Muscle layer of colon (tissue), 2 donors: Measurements from ENCODE around the gene ARHGEF37.

Experiments
- H3K27ac ChIP-seq: one replicate; pipeline ENCODE4 v1.7.0; 2013; ENCODE audit warnings: low read depth, mild to moderate bottlenecking, low read length, moderate library complexity
- H3K27me3 ChIP-seq, 2 donors: one replicate each; pipeline ENCODE4 v1.7.0; 2013; ENCODE audit warnings: low read length in 2 of 2, mild to moderate bottlenecking in 2 of 2; ENCODE audit not compliant: insufficient read depth in 2 of 2, control insufficient read depth in 1 of 2
- H3K36me3 ChIP-seq: one replicate; pipeline ENCODE4 v1.7.0; 2013; ENCODE audit warnings: mild to moderate bottlenecking, low read length; ENCODE audit not compliant: insufficient read depth
- H3K4me1 ChIP-seq: one replicate; pipeline ENCODE4 v1.7.0; 2013; ENCODE audit warnings: mild to moderate bottlenecking, low read length; ENCODE audit not compliant: insufficient read depth
- H3K4me3 ChIP-seq, 2 donors: one replicate each; pipeline ENCODE4 v1.7.0; 2013; ENCODE audit warnings: low read length in 2 of 2, low read depth in 1 of 2, mild to moderate bottlenecking in 1 of 2, moderate library complexity in 1 of 2
- H3K9ac ChIP-seq: one replicate; pipeline ENCODE4 v1.7.0; 2013; ENCODE audit warnings: low read length
- H3K9me3 ChIP-seq: one replicate; pipeline ENCODE4 v1.7.0; 2013; ENCODE audit warnings: mild to moderate bottlenecking, low read length
- donor health status: abdominal sarcoma.
- donor health status: Adenocarcinoma of cecum.

The ARHGEF37 gene

GRCh38 chr5:149654231-149654630, 72.9 kb downstream of the ARHGEF37 start:
- H3K9me3 ChIP-seq = no peaks in the 10 kb centered on the region
- no peak overlapping the region for H3K4me3 ChIP-seq
- no peaks in the 10 kb centered on the region for H3K27me3 ChIP-seq
- no peaks in the 10 kb centered on the region for H3K36me3 ChIP-seq
- H3K27ac ChIP-seq = no peak overlapping the region
- H3K9ac ChIP-seq = no peak overlapping the region
- H3K4me1 ChIP-seq = no peaks in the 10 kb centered on the region

- H3K27me3 ChIP-seq = no peaks in the 10 kb centered on the region
- H3K4me3 ChIP-seq = no peak overlapping the region
- H3K27ac ChIP-seq = no peak overlapping the region
- no peaks in the 10 kb centered on the region for H3K36me3 ChIP-seq
- H3K9me3 ChIP-seq = no peaks in the 10 kb centered on the region
- no peaks in the 10 kb centered on the region for H3K4me1 ChIP-seq
- no peak overlapping the region for H3K9ac ChIP-seq
Observed at GRCh38 chr5:149654883-149655505, 73.7 kb downstream of the ARHGEF37 start.

DNA sequence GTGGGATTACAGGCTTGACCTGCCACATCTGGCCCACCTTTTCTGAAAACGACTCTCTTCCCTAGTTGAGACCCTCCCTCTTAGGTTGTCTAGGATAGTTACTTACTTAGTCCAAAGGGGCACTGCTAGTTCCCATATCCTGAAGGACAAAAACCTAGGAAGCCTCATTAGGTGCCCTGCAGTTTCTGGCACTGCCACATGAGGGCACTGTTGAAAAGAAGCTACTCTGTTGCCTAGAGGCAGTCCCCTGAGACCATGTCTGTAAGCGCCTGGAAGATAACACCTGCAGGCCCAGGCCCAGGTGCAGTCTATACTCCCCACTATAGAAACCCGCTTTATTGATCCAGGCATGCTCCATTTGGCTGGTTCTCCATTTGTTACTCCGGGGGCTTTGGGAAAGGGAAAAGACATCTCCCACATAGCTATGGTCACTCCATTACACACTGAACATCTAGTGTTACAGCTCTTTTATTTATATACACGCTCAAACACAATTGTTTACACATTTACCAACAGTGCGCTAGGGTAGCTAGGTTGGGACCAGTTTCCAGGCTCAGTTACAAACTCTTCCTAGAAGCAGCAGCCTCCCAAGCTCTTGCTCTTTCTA, 75.4 kb downstream of the ARHGEF37 start:
- Histone ChIP-seq H3K27ac (no peak overlapping the region), H3K9me3 (no peaks in the 10 kb centered on the region), H3K27me3 (no peaks in the 10 kb centered on the region), H3K9ac (no peak overlapping the region), H3K4me3 (no peak overlapping the region), H3K36me3 (no peaks in the 10 kb centered on the region), H3K4me1 (no peaks in the 10 kb centered on the region)

GRCh38 chr5:149657324-149657723, 76.0 kb downstream of the ARHGEF37 start:
- Histone ChIP-seq H3K9me3 (no peaks in the 10 kb centered on the region), H3K36me3 (no peaks in the 10 kb centered on the region), H3K9ac (no peak overlapping the region), H3K27ac (no peak overlapping the region), H3K4me3 (no peak overlapping the region), H3K27me3 (no peaks in the 10 kb centered on the region), H3K4me1 (no peaks in the 10 kb centered on the region)

- Histone ChIP-seq H3K4me3 (no peak overlapping the region), H3K4me1 (no peaks in the 10 kb centered on the region), H3K9me3 (no peaks in the 10 kb centered on the region), H3K36me3 (no peaks in the 10 kb centered on the region), H3K27ac (no peak overlapping the region), H3K27me3 (no peaks in the 10 kb centered on the region), H3K9ac (no peak overlapping the region)
Observed at GRCh38 chr5:149658299-149658698, 77.0 kb downstream of the ARHGEF37 start.

- Histone ChIP-seq H3K9ac (no peak overlapping the region), H3K4me1 (peaks cover 3% of the 10 kb centered on the region), H3K27me3 (no peaks in the 10 kb centered on the region)
Observed at GRCh38 chr5:149664083-149664482, 82.8 kb downstream of the ARHGEF37 start.

DNA sequence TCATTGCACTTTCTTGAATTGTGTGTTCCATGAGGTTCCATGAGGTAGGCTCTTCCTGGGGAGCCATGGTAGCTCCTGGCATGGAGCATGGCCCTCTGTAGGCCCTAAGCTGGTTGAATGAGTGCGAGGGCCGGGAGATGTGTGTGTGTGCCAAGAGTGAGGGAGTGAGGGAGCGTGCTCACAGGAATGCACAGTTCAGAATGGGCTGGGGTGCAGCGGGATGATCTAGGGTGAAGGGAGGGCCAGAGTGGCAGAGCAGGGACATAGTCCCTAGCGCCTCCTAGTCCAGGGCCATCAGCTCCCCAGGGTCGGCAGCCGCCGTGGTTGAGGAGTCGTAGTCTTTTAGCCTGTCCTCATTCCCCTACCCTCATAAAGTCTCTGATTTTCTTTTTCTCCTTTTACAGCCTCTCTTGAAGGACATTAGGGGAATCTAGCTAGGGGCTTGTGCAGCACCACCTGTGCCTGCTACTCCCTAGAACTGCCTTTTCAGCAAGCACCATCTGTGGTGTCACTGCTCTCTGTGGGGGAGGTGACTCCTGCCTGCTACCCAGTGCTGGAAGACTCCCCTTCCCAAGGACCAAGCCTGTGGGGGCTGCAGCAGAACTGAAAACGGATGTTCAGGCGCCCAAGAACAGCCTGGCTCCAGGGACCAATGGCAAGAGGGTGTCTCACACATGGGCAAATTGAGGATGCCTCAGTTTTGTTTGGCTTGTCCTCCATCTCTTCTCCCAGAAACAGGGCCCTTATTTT, 83.5 kb downstream of the ARHGEF37 start:
- Histone ChIP-seq H3K4me3 (no peak overlapping the region), H3K36me3 (no peaks in the 10 kb centered on the region), H3K27ac (no peak overlapping the region), H3K9ac (no peak overlapping the region), H3K4me1 (peaks cover 3% of the 10 kb centered on the region), H3K9me3 (no peaks in the 10 kb centered on the region), H3K27me3 (no peaks in the 10 kb centered on the region)

More at GRCh38 chr5:149664083-149664482, 82.8 kb downstream of the ARHGEF37 start:
- Histone ChIP-seq H3K9me3 (no peaks in the 10 kb centered on the region), H3K4me3 (no peak overlapping the region), H3K27ac (no peak overlapping the region), H3K36me3 (no peaks in the 10 kb centered on the region)

DNA sequence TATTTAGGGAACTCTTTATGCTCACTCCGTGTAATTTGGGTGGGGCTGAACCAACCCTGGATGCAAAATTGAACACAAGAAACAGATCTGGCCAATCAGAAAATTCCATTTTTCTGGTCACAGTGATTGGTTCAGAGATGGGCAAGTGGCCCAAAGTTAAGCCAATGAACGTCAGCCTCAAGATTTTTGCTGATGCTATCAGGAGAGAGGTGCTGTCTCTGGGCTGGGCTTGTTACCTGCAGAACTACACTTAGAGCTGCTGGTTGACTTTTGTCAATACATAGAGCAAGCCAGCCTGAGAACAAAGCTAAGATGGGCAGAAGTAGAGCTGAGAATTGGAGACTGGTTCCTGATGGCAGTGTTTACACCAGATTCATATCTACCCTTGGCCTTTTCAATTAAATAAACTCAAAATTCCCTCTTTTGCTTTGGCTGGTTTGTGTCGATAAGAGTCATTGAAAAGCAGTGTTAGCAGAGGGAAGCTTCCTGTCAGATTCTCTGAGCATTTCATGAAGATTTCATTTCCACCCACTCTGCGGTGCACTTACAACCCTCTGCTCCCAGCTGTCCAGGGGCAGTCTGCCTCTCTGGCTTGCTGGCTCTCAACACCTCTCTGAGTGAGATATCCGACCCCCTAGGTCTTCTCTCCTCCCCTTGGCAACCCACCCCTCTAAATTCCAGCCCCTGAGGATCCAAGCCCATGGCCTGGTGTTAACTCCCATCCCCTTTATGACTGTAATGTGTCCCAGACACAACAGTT, 84.3 kb downstream of the ARHGEF37 start:
- Histone ChIP-seq H3K9ac (no peak overlapping the region), H3K36me3 (no peaks in the 10 kb centered on the region), H3K4me1 (peaks cover 3% of the 10 kb centered on the region), H3K9me3 (no peaks in the 10 kb centered on the region), H3K27ac (no peak overlapping the region), H3K27me3 (no peaks in the 10 kb centered on the region), H3K4me3 (no peak overlapping the region)

DNA sequence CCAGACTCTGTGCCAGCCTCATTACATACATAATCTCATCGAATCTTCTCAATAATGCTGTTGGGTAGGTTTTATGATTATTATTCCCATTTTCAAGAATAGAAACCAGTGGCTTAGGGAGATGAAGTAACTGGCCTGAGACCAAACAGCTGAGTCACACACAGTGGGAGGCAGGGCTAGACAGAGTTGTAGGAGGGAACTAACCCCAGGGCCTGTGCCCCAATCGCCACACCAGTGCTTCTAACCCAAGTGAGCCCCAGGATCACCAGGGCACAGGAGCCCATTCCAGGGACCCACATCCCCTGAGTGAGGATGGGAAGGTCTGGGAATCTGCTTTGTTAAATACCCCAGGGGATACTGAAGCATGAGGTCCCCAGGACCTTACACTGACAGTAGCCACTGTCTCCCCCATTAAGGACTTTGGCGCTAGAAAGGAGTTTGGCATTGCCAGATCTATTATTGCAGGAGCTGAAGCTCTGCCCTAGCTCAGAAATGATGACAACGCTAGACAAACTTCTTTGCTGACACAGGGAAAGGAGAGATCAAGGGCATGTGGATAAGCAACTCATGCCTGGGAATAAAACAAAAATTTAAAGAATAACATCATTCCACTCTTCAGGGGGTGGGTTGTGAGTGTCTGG, 85.0 kb downstream of the ARHGEF37 start:
- Histone ChIP-seq H3K9ac (no peak overlapping the region), H3K4me1 (peaks cover 3% of the 10 kb centered on the region), H3K27me3 (no peaks in the 10 kb centered on the region), H3K36me3 (no peaks in the 10 kb centered on the region), H3K27ac (no peak overlapping the region), H3K9me3 (no peaks in the 10 kb centered on the region), H3K4me3 (no peak overlapping the region)

DNA sequence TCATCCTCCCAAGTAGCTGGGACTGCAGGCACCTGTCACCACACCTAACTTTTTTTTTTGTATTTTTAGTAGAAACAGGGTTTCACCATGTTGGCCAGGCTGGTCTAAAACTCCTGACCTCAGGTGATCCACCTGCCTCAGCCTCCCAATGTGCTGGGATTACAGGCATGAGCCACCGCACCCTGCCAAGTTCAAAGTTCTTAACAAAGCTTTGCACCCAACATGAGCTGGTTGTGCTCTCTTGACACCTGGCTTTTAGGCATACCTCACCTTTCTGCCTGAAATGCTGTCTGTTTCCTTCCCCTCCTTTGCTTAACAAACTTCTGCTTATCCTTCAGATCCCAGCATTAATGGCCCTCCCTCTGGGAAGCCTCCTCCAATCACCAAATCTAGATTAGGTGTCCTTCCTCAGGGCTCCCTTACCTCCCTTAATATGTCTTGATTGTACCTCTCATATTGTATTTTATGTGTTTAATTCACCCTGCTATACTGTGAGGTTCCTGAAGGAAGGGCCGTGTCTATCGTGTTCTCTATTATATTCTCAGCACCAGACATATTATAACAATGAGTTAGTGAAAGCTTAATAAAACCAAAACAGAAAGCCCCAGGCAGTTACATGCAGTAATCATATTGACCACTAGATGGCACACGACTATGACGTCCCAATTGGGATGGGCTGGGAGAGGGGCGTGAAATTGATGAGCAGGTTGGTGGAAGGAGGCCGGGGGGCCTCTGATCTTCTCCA, 86.0 kb downstream of the ARHGEF37 start:
- Histone ChIP-seq H3K27ac (no peak overlapping the region), H3K27me3 (no peaks in the 10 kb centered on the region), H3K4me3 (no peak overlapping the region)

More for the DNA sequence above, 86.0 kb downstream of the ARHGEF37 start:
- Histone ChIP-seq H3K36me3 (no peaks in the 10 kb centered on the region), H3K4me1 (peaks cover 3% of the 10 kb centered on the region), H3K9ac (no peak overlapping the region), H3K9me3 (no peaks in the 10 kb centered on the region)
